Gastrocnemius medialis (tissue), 4 donors: Measurements from ENCODE around the gene ATP10B.

Source experiments
- POLR2A ChIP-seq, 2 donors: fragments of 450-650 bp; IDR thresholded peaks; one replicate each; pipeline ENCODE4 v1.6.1; 2017; ENCODE audit warnings: antibody characterized with exemption in 2 of 2, mild to moderate bottlenecking in 2 of 2, moderate library complexity in 2 of 2
- TF ChIP-seq, protein P1 (sequence below), 5 experiments: fragments of 450-650 bp in 3 of 5; fragments of 200-600 bp in 2 of 5; sonication (generic) in 2 of 5; IDR thresholded peaks in 4 of 5; conservative IDR thresholded peaks in 1 of 5; 1 replicate in 4 of 5; 2 replicates in 1 of 5; pipeline ENCODE4 v1.5.1; 2016 to 2019; ENCODE audit warnings: antibody characterized with exemption in 5 of 5, mild to moderate bottlenecking in 3 of 5, moderate library complexity in 3 of 5

DNA sequence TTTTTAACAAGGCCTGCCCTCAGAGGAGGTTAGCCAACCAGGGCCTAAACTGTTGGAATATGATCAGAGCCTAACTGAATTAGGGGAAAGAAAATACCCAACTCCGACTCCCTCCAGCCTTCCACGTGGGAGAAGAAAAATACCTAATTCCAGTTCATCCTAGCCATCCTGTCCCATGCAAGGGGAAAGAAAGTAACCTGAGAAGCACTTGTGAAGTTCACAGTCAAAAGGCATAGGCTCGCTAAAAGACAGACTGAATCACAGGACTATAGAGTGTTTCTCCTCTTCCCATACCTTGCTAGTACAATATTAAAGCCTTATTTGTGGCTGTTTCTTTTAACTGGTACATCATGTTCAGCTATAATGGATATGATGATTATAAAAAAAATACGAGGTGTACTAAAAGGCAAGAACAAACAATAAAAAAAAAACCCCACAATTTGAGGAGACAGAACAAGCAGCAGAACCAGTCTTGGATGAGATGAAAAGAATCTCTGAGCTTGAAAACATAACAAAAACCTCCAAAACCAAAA is 18.0 kb upstream of the ATP10B start:
- TF ChIP-seq, protein P1, sequence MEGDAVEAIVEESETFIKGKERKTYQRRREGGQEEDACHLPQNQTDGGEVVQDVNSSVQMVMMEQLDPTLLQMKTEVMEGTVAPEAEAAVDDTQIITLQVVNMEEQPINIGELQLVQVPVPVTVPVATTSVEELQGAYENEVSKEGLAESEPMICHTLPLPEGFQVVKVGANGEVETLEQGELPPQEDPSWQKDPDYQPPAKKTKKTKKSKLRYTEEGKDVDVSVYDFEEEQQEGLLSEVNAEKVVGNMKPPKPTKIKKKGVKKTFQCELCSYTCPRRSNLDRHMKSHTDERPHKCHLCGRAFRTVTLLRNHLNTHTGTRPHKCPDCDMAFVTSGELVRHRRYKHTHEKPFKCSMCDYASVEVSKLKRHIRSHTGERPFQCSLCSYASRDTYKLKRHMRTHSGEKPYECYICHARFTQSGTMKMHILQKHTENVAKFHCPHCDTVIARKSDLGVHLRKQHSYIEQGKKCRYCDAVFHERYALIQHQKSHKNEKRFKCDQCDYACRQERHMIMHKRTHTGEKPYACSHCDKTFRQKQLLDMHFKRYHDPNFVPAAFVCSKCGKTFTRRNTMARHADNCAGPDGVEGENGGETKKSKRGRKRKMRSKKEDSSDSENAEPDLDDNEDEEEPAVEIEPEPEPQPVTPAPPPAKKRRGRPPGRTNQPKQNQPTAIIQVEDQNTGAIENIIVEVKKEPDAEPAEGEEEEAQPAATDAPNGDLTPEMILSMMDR (IDR thresholded peaks at IDR 0.05 in 4 of 5, conservative IDR thresholded peaks at IDR 0.05 in 1 of 5) = no peak
- TF ChIP-seq POLR2A (IDR thresholded peaks at IDR 0.05) = no peak
